Tibial nerve (tissue), 4 donors: ENCODE data around the gene SCAND1. TPM values are rescaled to one million over a fixed set of nuclear protein-coding genes. Genes with fewer than 3 reads are reported as not detected.
"Not testable (repeated sequence)": the region's sequence is repeated elsewhere in the genome, so short reads cannot be mapped to it uniquely, and the experiment has no call there.

Experiments used
- DNase-seq, 2 donors: peaks; one replicate each; pipeline ENCODE4 v3.0.0-alpha.2; 2019; ENCODE audit warnings: low spot score in 2 of 2
- H3K27ac ChIP-seq, 4 donors: fragments of 200-600 bp; sonication (generic) in 3 of 4; one replicate each; pipeline ENCODE4 v1.5.1; 2017 to 2019; ENCODE audit warnings: mild to moderate bottlenecking in 1 of 4
- H3K27me3 ChIP-seq, 2 donors: fragments of 200-600 bp; sonication (generic) in 1 of 2; one replicate each; pipeline versions ENCODE4 v1.5.1 to v1.6.0; 2017 to 2019
- H3K36me3 ChIP-seq, 3 donors: fragments of 200-600 bp; sonication (generic); one replicate each; pipeline ENCODE4 v1.5.1; 2018 to 2019
- H3K4me1 ChIP-seq, 4 donors: fragments of 200-600 bp; sonication (generic) in 3 of 4; one replicate each; pipeline ENCODE4 v1.5.1; 2017 to 2019
- H3K4me3 ChIP-seq, 4 donors: fragments of 200-600 bp; sonication (generic) in 3 of 4; one replicate each; pipeline ENCODE4 v1.5.1; 2017 to 2019; ENCODE audit warnings: mild to moderate bottlenecking in 1 of 4, moderate library complexity in 1 of 4
- H3K9me3 ChIP-seq, 4 donors: fragments of 200-600 bp; sonication (generic) in 3 of 4; one replicate each; pipeline ENCODE4 v1.5.1; 2017 to 2019
- EP300 ChIP-seq, 2 donors: sonication (generic); formaldehyde crosslinking; IDR thresholded peaks; one replicate each; pipeline ENCODE4 v1.6.1; 2017; ENCODE audit warnings: antibody characterized with exemption in 2 of 2, mild to moderate bottlenecking in 1 of 2
- POLR2A ChIP-seq, 2 donors: fragments of 450-650 bp; IDR thresholded peaks; one replicate each; pipeline ENCODE4 v1.6.1; 2017; ENCODE audit warnings: antibody characterized with exemption in 2 of 2, mild to moderate bottlenecking in 2 of 2, moderate library complexity in 2 of 2
- WGBS, 2 donors: methylation state at CpG; one replicate each; pipeline ENCODE4 v1.1.5; 2018; 5-methylcytosine and 5-hydroxymethylcytosine counted together
- total RNA-seq, 4 donors: library from RNA; depleted of rRNA; stranded (reverse); fragments of >200 nt; gene quantifications; one replicate each; pipeline ENCODE4 v1.1.0, GENCODE V29; 2016
- TF ChIP-seq, protein P1 (sequence below), 5 experiments: fragments of 200-600 bp in 3 of 5; fragments of 450-650 bp in 2 of 5; sonication (generic) in 3 of 5; IDR thresholded peaks; one replicate each; pipeline ENCODE4 v1.5.1; 2016 to 2019; ENCODE audit warnings: antibody characterized with exemption in 5 of 5, mild to moderate bottlenecking in 3 of 5, moderate library complexity in 2 of 5

The SCAND1 gene
- total RNA-seq, 4 donors from 2014 or later = 120 to 224 (median 151) TPM

DNA sequence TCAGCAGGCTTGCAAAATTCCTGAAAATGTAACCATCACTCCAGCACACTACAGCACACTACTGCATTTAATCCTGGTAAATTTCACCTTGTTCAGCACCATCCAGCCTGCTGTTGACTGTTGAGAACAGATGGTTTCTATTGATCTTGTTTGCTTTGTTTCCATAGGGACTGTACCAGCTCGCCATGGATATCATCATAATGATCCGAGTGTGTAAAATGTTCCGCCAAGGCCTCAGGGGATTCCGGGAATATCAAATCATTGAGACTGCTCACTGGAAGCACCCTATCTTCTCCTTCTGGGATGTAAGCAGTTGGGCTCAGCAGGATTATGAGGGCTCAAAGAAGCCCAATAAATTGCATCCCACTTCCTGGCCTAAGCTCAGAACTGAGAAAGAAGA, 18.2 kb upstream of the SCAND1 start:
- H3K27me3 ChIP-seq = no peaks in the 10 kb centered on the region
- H3K36me3 ChIP-seq = no peaks in the 10 kb centered on the region
- no peaks in the 10 kb centered on the region for H3K4me1 ChIP-seq
- TF ChIP-seq, protein P1, sequence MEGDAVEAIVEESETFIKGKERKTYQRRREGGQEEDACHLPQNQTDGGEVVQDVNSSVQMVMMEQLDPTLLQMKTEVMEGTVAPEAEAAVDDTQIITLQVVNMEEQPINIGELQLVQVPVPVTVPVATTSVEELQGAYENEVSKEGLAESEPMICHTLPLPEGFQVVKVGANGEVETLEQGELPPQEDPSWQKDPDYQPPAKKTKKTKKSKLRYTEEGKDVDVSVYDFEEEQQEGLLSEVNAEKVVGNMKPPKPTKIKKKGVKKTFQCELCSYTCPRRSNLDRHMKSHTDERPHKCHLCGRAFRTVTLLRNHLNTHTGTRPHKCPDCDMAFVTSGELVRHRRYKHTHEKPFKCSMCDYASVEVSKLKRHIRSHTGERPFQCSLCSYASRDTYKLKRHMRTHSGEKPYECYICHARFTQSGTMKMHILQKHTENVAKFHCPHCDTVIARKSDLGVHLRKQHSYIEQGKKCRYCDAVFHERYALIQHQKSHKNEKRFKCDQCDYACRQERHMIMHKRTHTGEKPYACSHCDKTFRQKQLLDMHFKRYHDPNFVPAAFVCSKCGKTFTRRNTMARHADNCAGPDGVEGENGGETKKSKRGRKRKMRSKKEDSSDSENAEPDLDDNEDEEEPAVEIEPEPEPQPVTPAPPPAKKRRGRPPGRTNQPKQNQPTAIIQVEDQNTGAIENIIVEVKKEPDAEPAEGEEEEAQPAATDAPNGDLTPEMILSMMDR (IDR thresholded peaks at IDR 0.05) = no peak
- TF ChIP-seq POLR2A (IDR thresholded peaks at IDR 0.05) (no peak), EP300 (IDR thresholded peaks at IDR 0.05) (no peak)
- H3K27ac ChIP-seq = no peak overlapping the region
- 62 to 83% methylated on average over 4 of the region's 4 CpGs for WGBS, 2 donors
- no peak for DNase-seq
- no peak overlapping the region for H3K4me3 ChIP-seq
- H3K9me3 ChIP-seq = no peaks in the 10 kb centered on the region

- no peak overlapping the region for H3K27ac ChIP-seq
- no peaks in the 10 kb centered on the region for H3K9me3 ChIP-seq
- DNase-seq = no peak
- H3K4me1 ChIP-seq = no peaks in the 10 kb centered on the region
- H3K27me3 ChIP-seq = no peaks in the 10 kb centered on the region
- 91 to 92% methylated on average over 2 of the region's 2 CpGs for WGBS, 2 donors
- no peak overlapping the region for H3K4me3 ChIP-seq
- no peaks in the 10 kb centered on the region for H3K36me3 ChIP-seq
- no peak for TF ChIP-seq POLR2A (IDR thresholded peaks at IDR 0.05)
- TF ChIP-seq, protein P1 (IDR thresholded peaks at IDR 0.05) = no peak
- TF ChIP-seq EP300 (IDR thresholded peaks at IDR 0.05) = no peak
These were observed 17.7 kb upstream of the SCAND1 start for GRCh38 chr20:35971981-35972380.

DNA sequence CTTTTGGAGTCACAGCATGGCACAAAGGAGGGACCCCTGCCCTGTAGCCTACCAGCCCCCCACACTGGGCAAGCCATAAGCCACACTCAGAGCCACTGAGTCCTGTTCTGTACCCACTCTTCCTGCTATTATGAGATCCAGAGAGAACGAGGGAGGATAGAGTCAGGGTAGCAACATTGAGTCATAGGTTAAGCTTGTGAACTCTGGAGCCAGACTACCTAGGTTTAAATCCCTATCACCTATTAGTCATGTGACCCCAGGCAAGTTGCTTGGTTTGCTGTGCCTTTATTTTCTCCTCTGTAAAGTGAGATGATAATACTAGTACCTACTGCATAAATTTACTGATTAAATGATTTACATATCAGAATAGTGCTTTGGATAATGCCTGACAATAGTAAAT, 14.6 kb upstream of the SCAND1 start:
- Histone ChIP-seq H3K27ac (no peak overlapping the region), H3K27me3 (no peaks in the 10 kb centered on the region), H3K4me3 (no peak overlapping the region), H3K4me1 (no peaks in the 10 kb centered on the region), H3K9me3 (no peaks in the 10 kb centered on the region), H3K36me3 (no peaks in the 10 kb centered on the region)
- DNase-seq = no peak
- 54 to 75% methylated on average over 1 of the region's 1 CpG for WGBS, 2 donors
- TF ChIP-seq EP300 (IDR thresholded peaks at IDR 0.05) = no peak
- TF ChIP-seq, protein P1 (IDR thresholded peaks at IDR 0.05) = no peak
- TF ChIP-seq POLR2A (IDR thresholded peaks at IDR 0.05) = no peak

DNA sequence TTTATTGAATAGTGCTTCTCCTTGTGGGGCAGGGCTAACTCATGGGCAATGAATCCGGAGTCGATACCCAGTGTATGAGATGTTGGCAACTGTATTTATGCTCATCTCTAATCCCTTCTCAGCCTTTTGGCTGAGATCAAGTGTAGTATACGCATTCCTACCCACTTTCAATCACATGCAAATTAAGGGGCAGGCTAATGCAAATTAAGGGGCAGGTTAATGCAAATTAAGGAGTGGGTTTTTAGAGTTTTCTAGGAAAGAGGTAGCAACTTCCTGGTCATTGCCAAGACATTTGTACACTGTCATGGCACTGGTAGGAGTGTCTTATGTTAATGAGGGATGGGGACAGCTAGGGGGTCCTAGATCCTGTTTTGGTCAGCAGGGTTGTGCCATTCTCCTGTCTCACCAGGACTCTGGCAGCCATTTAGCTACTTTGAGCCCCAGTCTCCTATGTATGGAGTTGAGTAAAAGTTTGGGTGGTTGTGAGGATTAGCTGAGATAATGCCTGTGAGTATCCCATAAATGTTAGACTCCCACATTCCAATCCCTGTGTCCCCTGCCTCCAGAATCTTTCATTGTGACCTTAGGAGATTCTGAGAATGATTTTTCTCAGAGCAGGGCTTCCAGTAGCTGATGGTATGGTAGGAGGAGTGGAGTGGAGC, 13.8 kb upstream of the SCAND1 start, which contains the start of gene CNBD2:
Gene CNBD2, plus strand, starts transcription at position 612 of the 662 bp plus-strand sequence. CDS start 173 bp downstream, outside the sequence.
- WGBS, 2 donors = 87% methylated on average over 3 of the region's 3 CpGs
- H3K36me3 ChIP-seq = no peaks in the 10 kb centered on the region
- DNase-seq = no peak
- no peak within 1 kb of the TSS for H3K27ac ChIP-seq
- H3K27me3 ChIP-seq = no peaks in the 10 kb centered on the region
- no peaks in the 10 kb centered on the region for H3K4me1 ChIP-seq
- no peaks in the 10 kb centered on the region for H3K9me3 ChIP-seq
- no peak within 1 kb of the TSS for H3K4me3 ChIP-seq
- TF ChIP-seq POLR2A (IDR thresholded peaks at IDR 0.05) = no peak
- TF ChIP-seq, protein P1 (IDR thresholded peaks at IDR 0.05) = no peak
- no peak for TF ChIP-seq EP300 (IDR thresholded peaks at IDR 0.05)

DNA sequence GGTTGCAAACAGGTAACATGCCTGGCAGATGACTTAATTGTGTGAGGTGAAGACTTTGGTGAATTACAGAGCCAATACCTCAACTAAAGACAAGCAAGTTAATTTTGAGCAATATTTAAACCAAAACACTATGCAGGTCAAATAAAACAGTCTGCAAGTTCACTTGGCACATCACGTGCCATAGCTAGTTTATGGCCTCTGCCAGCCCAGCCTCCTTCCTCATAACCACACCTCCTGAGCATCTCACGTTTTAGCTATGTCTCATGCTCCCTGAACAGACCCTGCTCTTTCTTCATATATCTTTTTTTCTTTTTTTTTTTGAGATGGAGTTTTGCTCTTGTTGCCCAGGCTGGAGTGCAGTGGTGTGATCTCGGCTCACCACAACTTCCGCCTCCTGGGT, 9.6 kb upstream of the SCAND1 start:
- no peak for DNase-seq
- Histone ChIP-seq H3K36me3 (no peaks in the 10 kb centered on the region), H3K9me3 (no peaks in the 10 kb centered on the region), H3K4me3 (no peak overlapping the region), H3K27me3 (no peaks in the 10 kb centered on the region), H3K4me1 (no peaks in the 10 kb centered on the region), H3K27ac (no peak overlapping the region)
- TF ChIP-seq, protein P1 (IDR thresholded peaks at IDR 0.05) = no peak
- TF ChIP-seq POLR2A (IDR thresholded peaks at IDR 0.05) = no peak
- TF ChIP-seq EP300 (IDR thresholded peaks at IDR 0.05) = no peak
- WGBS, 2 donors = 82 to 87% methylated on average over 4 of the region's 4 CpGs

- DNase-seq, H3K36me3 ChIP-seq, H3K9me3 ChIP-seq, H3K27me3 ChIP-seq, H3K4me3 ChIP-seq, H3K27ac ChIP-seq, H3K4me1 ChIP-seq: not testable (repeated sequence)
- WGBS, 2 donors = 78 to 85% methylated on average over 6 of the region's 6 CpGs
These were observed 5.0 kb upstream of the SCAND1 start for GRCh38 chr20:35959291-35959690.
